ENCODE results near the gene CCT7.

The CCT7 gene

GRCh38 chr2:73262108-73262651, 28.1 kb downstream of the CCT7 start:
- TF ChIP-seq SIN3A (IDR thresholded peaks at IDR 0.05; ENCODE audit: borderline replicate concordance, insufficient read depth, low read length) (no peak), POLR2AphosphoS5 (IDR thresholded peaks at IDR 0.05; ENCODE audit: low read depth, low read length) (no peak), FOXP2 (optimal IDR thresholded peaks at IDR 0.05; ENCODE audit: borderline replicate concordance, extremely low read depth, extremely low read length, insufficient read depth) (no peak), TAF1 (IDR thresholded peaks at IDR 0.05; ENCODE audit: borderline replicate concordance, insufficient read depth, low read length) (no peak)
- TF ChIP-seq, protein P1, sequence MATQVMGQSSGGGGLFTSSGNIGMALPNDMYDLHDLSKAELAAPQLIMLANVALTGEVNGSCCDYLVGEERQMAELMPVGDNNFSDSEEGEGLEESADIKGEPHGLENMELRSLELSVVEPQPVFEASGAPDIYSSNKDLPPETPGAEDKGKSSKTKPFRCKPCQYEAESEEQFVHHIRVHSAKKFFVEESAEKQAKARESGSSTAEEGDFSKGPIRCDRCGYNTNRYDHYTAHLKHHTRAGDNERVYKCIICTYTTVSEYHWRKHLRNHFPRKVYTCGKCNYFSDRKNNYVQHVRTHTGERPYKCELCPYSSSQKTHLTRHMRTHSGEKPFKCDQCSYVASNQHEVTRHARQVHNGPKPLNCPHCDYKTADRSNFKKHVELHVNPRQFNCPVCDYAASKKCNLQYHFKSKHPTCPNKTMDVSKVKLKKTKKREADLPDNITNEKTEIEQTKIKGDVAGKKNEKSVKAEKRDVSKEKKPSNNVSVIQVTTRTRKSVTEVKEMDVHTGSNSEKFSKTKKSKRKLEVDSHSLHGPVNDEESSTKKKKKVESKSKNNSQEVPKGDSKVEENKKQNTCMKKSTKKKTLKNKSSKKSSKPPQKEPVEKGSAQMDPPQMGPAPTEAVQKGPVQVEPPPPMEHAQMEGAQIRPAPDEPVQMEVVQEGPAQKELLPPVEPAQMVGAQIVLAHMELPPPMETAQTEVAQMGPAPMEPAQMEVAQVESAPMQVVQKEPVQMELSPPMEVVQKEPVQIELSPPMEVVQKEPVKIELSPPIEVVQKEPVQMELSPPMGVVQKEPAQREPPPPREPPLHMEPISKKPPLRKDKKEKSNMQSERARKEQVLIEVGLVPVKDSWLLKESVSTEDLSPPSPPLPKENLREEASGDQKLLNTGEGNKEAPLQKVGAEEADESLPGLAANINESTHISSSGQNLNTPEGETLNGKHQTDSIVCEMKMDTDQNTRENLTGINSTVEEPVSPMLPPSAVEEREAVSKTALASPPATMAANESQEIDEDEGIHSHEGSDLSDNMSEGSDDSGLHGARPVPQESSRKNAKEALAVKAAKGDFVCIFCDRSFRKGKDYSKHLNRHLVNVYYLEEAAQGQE (IDR thresholded peaks at IDR 0.05; ENCODE audit: insufficient read depth in 1 of 2, low read depth in 2 of 2, low read length in 2 of 2): no peak

DNA sequence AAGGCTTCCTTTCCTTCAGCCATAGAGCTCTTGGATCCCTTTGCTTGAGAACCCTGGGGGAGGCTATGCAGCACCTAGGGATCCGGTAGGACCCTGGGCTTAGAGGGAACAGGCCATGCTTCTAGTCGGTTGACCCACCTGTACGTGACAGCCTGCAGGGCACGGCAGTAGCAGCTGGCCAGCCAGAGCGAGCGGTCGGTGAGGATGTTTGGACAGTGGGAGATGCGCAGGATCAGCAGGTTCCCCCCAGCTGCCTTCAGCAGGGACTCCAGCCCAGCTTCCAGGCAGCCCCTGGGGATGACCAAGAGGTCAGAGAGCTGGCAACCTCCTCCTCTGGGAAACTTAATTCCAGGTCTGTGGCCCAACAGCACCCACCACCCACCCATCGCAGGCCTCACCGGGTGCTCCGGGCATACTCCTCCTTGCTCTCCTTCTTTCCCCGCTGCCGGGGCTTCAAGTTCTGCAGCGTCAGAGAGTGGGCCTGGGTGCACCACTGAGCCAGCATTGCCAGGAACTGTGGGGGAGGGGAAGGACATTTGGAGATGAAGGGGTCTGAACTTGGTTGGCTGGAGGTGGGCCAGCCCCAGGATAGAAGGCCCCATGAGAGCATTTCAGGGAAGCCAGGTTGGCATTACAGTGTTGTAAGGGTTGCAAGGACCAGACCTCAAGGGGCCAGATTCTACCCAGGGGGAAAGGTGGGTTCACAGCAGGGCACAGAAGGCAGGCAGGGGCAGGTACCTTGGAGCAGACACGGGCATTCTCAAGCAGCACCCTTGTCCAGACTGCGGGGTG, 29.6 kb downstream of the CCT7 start:
- no peak for TF ChIP-seq TAF1 (IDR thresholded peaks at IDR 0.05; ENCODE audit: borderline replicate concordance, insufficient read depth, low read length)
- TF ChIP-seq POLR2AphosphoS5 (IDR thresholded peaks at IDR 0.05; ENCODE audit: low read depth, low read length): no peak
- TF ChIP-seq SIN3A (IDR thresholded peaks at IDR 0.05; ENCODE audit: borderline replicate concordance, insufficient read depth, low read length): no peak
- TF ChIP-seq FOXP2 (optimal IDR thresholded peaks at IDR 0.05; ENCODE audit: borderline replicate concordance, extremely low read depth, extremely low read length, insufficient read depth): no peak

- TF ChIP-seq SIN3A (IDR thresholded peaks at IDR 0.05; ENCODE audit: borderline replicate concordance, insufficient read depth, low read length) (no peak), POLR2AphosphoS5 (IDR thresholded peaks at IDR 0.05; ENCODE audit: low read depth, low read length) (no peak), FOXP2 (optimal IDR thresholded peaks at IDR 0.05; ENCODE audit: borderline replicate concordance, extremely low read depth, extremely low read length, insufficient read depth) (no peak), TAF1 (IDR thresholded peaks at IDR 0.05; ENCODE audit: borderline replicate concordance, insufficient read depth, low read length) (no peak)
- TF ChIP-seq, protein P1 (IDR thresholded peaks at IDR 0.05; ENCODE audit: insufficient read depth in 1 of 2, low read depth in 2 of 2, low read length in 2 of 2): no peak
Measured at GRCh38 chr2:73264332-73264606, 30.2 kb downstream of the CCT7 start.

DNA sequence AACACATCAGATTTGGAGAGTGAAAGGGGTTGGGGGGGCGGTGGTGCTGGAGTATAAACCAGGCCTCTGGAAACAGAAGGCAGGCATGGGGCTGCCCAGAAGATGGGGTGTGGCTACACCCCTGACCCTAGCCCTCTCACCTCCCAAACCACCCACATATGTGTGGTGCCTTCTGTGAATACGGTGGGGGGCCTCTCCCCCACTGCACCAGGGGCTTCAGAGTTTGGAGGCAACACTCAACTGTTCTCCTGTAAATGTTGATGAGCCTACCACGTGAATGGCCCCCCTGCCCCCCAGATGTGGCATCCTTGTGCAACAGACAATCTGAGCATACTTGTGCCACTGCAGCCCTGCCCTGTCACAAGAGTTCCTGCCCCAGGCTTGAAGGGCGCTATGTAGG, 30.7 kb downstream of the CCT7 start:
- TF ChIP-seq SIN3A (IDR thresholded peaks at IDR 0.05; ENCODE audit: borderline replicate concordance, insufficient read depth, low read length): no peak
- TF ChIP-seq POLR2AphosphoS5 (IDR thresholded peaks at IDR 0.05; ENCODE audit: low read depth, low read length): no peak
- TF ChIP-seq TAF1 (IDR thresholded peaks at IDR 0.05; ENCODE audit: borderline replicate concordance, insufficient read depth, low read length): no peak
- TF ChIP-seq, protein P1 (IDR thresholded peaks at IDR 0.05; ENCODE audit: insufficient read depth in 1 of 2, low read depth in 2 of 2, low read length in 2 of 2): no peak
- TF ChIP-seq FOXP2 (optimal IDR thresholded peaks at IDR 0.05; ENCODE audit: borderline replicate concordance, extremely low read depth, extremely low read length, insufficient read depth): no peak

GRCh38 chr2:73265298-73266060, 31.4 kb downstream of the CCT7 start:
- TF ChIP-seq, protein P1 (IDR thresholded peaks at IDR 0.05; ENCODE audit: insufficient read depth in 1 of 2, low read depth in 2 of 2, low read length in 2 of 2): no peak
- TF ChIP-seq SIN3A (IDR thresholded peaks at IDR 0.05; ENCODE audit: borderline replicate concordance, insufficient read depth, low read length): no peak
- TF ChIP-seq POLR2AphosphoS5 (IDR thresholded peaks at IDR 0.05; ENCODE audit: low read depth, low read length): no peak
